Sigmoid colon (tissue), 7 donors: ENCODE results near the gene TENM4. TPM values are rescaled to one million over a fixed set of nuclear protein-coding genes. Genes with fewer than 3 reads are reported as not detected.

Experiments
- DNase-seq: peaks from one replicate; pipeline ENCODE4 v3.0.0-alpha.2; 2019
- H3K27ac ChIP-seq, 4 donors: fragments of 200-600 bp; sonication (generic); one replicate each; pipeline ENCODE4 v1.5.1; 2016 to 2019; ENCODE audit warnings: mild to moderate bottlenecking in 1 of 4
- H3K27me3 ChIP-seq, 3 donors: fragments of 200-600 bp; sonication (generic); one replicate each; pipeline ENCODE4 v1.5.1; 2019; ENCODE audit warnings: mild to moderate bottlenecking in 1 of 3
- H3K36me3 ChIP-seq, 4 donors: fragments of 200-600 bp; sonication (generic); one replicate each; pipeline ENCODE4 v1.5.1; 2016 to 2019
- H3K4me1 ChIP-seq, 4 donors: fragments of 200-600 bp; sonication (generic); one replicate each; pipeline ENCODE4 v1.5.1; 2017 to 2019
- H3K4me3 ChIP-seq, 4 donors: fragments of 200-600 bp; sonication (generic); one replicate each; pipeline ENCODE4 v1.5.1; 2017 to 2019; ENCODE audit warnings: mild to moderate bottlenecking in 2 of 4, moderate library complexity in 1 of 4
- H3K9me3 ChIP-seq, 4 donors: fragments of 200-600 bp in 3 of 4; sonication (generic) in 3 of 4; one replicate each; pipeline versions ENCODE4 v1.5.1 to v1.6.1; 2013 to 2019
- EP300 ChIP-seq, 4 donors: sonication (generic); formaldehyde crosslinking; IDR thresholded peaks; one replicate each; pipeline ENCODE4 v1.6.1; 2017; ENCODE audit warnings: antibody characterized with exemption in 4 of 4
- POLR2A ChIP-seq, 2 donors: fragments of 450-650 bp; IDR thresholded peaks; one replicate each; pipeline ENCODE4 v1.6.1; 2016; ENCODE audit warnings: antibody characterized with exemption in 2 of 2, mild to moderate bottlenecking in 2 of 2, moderate library complexity in 2 of 2
- POLR2AphosphoS5 ChIP-seq, 4 donors: sonication (generic); formaldehyde crosslinking; IDR thresholded peaks; one replicate each; pipeline ENCODE4 v1.6.1; 2017; ENCODE audit warnings: antibody characterized with exemption in 4 of 4
- WGBS, 2 donors: extraction: QIAGEN DNeasy Blood & Tissue Kit; methylation state at CpG; one replicate each; pipeline ENCODE4 v1.1.7; 2013; 5-methylcytosine and 5-hydroxymethylcytosine counted together
- intact Hi-C: fragments of 100-400 bp; cut with DNase I; formaldehyde crosslinking; loops from one replicate; pipeline ENCODE4 v1.15.1; 2023
- polyA plus RNA-seq, 3 donors: library from polyadenylated mRNA; stranded (reverse); fragments of 200-250 nt; gene quantifications; one replicate each; pipeline ENCODE4 v1.2.3, GENCODE V29; 2013
- total RNA-seq, 4 donors: library from RNA; depleted of rRNA; stranded (reverse); fragments of >200 nt; gene quantifications; one replicate each; pipeline ENCODE4 v1.1.0, GENCODE V29; 2016
- TF ChIP-seq, protein P1 (sequence below), 4 experiments: fragments of 450-650 bp in 3 of 4; fragments of 200-600 bp in 1 of 4; IDR thresholded peaks; one replicate each; pipeline ENCODE4 v1.5.1; 2016 to 2019; ENCODE audit warnings: antibody characterized with exemption in 4 of 4, mild to moderate bottlenecking in 3 of 4, moderate library complexity in 2 of 4
- donor health status: healthy with polysubstance abuse.
- donor health status: Bipolar disorder and iron deficiency.
- donor health status: healthy.

Gene TENM4
- total and polyA plus RNA-seq, 7 donors = 0.23 to 14.6 (median 1.9) TPM; not detected in 1

DNA sequence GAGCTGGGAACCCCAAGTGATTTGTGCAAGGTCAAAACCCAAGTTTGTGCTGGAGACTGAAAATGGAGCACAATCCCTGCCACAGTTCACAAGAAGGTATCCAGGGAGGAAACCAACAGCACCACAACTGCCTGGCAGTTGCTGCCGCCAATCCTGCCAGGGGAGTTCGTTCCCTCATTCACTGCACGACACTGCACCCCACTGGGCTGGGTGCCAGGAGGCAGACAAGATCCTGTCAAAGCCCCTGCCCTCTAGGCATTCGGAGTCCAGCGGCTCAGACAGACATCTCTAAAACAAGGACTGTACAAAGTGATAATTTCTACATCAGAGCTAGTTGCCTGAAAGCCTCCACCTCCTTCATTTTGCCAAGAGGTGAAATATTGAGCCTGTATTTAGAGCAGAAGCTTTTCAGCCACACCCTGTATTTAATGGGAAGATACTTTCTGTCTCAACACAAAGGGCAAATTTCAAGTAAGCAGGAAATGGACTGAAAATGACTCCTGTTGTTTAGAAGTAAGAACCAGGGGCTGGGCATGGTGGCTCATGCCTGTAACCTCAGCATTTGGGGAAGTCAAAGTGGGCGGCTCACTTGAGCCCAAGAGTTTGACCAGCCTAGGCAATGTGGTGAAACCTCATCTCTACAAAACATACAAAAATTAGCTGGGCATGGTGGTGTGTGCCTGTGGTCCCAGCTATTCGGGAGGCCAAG is 588.8 kb downstream of the TENM4 start:
- TF ChIP-seq EP300 (IDR thresholded peaks at IDR 0.05) (no peak), POLR2AphosphoS5 (IDR thresholded peaks at IDR 0.05) (no peak), POLR2A (IDR thresholded peaks at IDR 0.05) (no peak)
- TF ChIP-seq, protein P1, sequence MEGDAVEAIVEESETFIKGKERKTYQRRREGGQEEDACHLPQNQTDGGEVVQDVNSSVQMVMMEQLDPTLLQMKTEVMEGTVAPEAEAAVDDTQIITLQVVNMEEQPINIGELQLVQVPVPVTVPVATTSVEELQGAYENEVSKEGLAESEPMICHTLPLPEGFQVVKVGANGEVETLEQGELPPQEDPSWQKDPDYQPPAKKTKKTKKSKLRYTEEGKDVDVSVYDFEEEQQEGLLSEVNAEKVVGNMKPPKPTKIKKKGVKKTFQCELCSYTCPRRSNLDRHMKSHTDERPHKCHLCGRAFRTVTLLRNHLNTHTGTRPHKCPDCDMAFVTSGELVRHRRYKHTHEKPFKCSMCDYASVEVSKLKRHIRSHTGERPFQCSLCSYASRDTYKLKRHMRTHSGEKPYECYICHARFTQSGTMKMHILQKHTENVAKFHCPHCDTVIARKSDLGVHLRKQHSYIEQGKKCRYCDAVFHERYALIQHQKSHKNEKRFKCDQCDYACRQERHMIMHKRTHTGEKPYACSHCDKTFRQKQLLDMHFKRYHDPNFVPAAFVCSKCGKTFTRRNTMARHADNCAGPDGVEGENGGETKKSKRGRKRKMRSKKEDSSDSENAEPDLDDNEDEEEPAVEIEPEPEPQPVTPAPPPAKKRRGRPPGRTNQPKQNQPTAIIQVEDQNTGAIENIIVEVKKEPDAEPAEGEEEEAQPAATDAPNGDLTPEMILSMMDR (IDR thresholded peaks at IDR 0.05) = no peak
- Histone ChIP-seq H3K9me3 (no peaks in the 10 kb centered on the region), H3K36me3 (no peaks in the 10 kb centered on the region), H3K27me3 (no peaks in the 10 kb centered on the region), H3K27ac (no peak overlapping the region), H3K4me1 (no peaks in the 10 kb centered on the region), H3K4me3 (no peak overlapping the region)
- intact Hi-C loops = no loop called here
- no peak for DNase-seq
- 38 to 67% methylated on average over 7 of the region's 7 CpGs for WGBS, 2 donors

- intact Hi-C loops = no loop called here
- Histone ChIP-seq H3K27me3 (no peaks in the 10 kb centered on the region), H3K4me3 (no peak overlapping the region), H3K9me3 (no peaks in the 10 kb centered on the region), H3K27ac (no peak overlapping the region), H3K36me3 (no peaks in the 10 kb centered on the region), H3K4me1 (no peaks in the 10 kb centered on the region)
- WGBS, 2 donors = 83 to 92% methylated on average over 3 of the region's 3 CpGs
- TF ChIP-seq EP300 (IDR thresholded peaks at IDR 0.05) (no peak), POLR2A (IDR thresholded peaks at IDR 0.05) (no peak), POLR2AphosphoS5 (IDR thresholded peaks at IDR 0.05) (no peak)
- TF ChIP-seq, protein P1 (IDR thresholded peaks at IDR 0.05) = no peak
- no peak for DNase-seq
Measured at GRCh38 chr11:78850078-78850477, 590.8 kb downstream of the TENM4 start.

GRCh38 chr11:78846269-78846668 is 594.6 kb downstream of the TENM4 start:
- H3K27me3 ChIP-seq = no peaks in the 10 kb centered on the region
- H3K4me3 ChIP-seq = no peak overlapping the region
- H3K36me3 ChIP-seq = no peaks in the 10 kb centered on the region
- 83 to 88% methylated on average over 5 of the region's 5 CpGs for WGBS, 2 donors
- DNase-seq = no peak
- TF ChIP-seq POLR2AphosphoS5 (IDR thresholded peaks at IDR 0.05) (no peak), EP300 (IDR thresholded peaks at IDR 0.05) (no peak), POLR2A (IDR thresholded peaks at IDR 0.05) (no peak)
- TF ChIP-seq, protein P1 (IDR thresholded peaks at IDR 0.05) = no peak
- H3K4me1 ChIP-seq = peaks cover 0 to 7% (median 4%) of the 10 kb centered on the region in 4 donors
- no peaks in the 10 kb centered on the region for H3K9me3 ChIP-seq
- intact Hi-C loops = no loop called here
- no peak overlapping the region for H3K27ac ChIP-seq

DNA sequence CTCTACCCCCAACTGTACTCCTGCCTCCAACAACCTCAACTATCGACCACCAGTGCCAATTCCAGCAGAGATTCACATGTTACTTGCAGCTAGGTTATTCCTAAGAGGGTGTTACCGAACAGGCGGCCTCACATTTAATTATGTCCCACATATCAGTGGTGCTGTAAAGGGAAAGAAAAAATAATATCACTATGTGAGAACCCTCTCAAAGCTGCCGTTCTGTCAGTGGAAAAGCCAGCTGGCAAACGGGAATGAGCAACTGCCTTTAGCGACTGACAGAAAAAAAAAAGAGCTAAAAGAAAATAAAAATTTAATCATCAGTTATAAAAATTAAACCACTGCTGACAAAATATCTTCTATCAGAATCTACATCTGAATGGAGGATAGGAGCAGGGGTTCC is 595.3 kb downstream of the TENM4 start:
- Histone ChIP-seq H3K27me3 (no peaks in the 10 kb centered on the region), H3K4me3 (no peak overlapping the region), H3K9me3 (no peaks in the 10 kb centered on the region), H3K36me3 (no peaks in the 10 kb centered on the region), H3K27ac (no peak overlapping the region), H3K4me1 (peaks cover 0 to 15% (median 11%) of the 10 kb centered on the region in 4 donors)
- intact Hi-C loops = no loop called here
- WGBS, 2 donors = 85 to 87% methylated on average over 6 of the region's 6 CpGs
- TF ChIP-seq POLR2A (IDR thresholded peaks at IDR 0.05) (no peak), POLR2AphosphoS5 (IDR thresholded peaks at IDR 0.05) (no peak), EP300 (IDR thresholded peaks at IDR 0.05) (no peak)
- TF ChIP-seq, protein P1 (IDR thresholded peaks at IDR 0.05) = no peak
- DNase-seq = no peak
